A673 (cell line): Measurements from ENCODE around the gene SCRN1.

Experiments
- CTCF ChIP-seq: fragments of 300-800, 200-600 bp; sonication (generic); conservative IDR thresholded peaks from 2 replicates; pipeline ENCODE4 v1.5.1; 2017; ENCODE audit warnings: low read depth, mild to moderate bottlenecking, antibody characterized with exemption, low read length, moderate library complexity, mixed read lengths
- EZH2 ChIP-seq: fragments of 200-600 bp; sonication (generic); IDR thresholded peaks from 2 replicates; pipeline ENCODE4 v1.6.1; 2017; ENCODE audit warnings: borderline replicate concordance, low read depth, mild to moderate bottlenecking, mixed read lengths, antibody characterized with exemption, low read length; ENCODE audit not compliant: poor library complexity, severe bottlenecking

GRCh38 chr7:29977886-29978651, 11.5 kb downstream of the SCRN1 start:
- 0 out of 2 replicates have a peak, but pooled peaks have one; percentile 19 for TF ChIP-seq CTCF
- TF ChIP-seq EZH2 = no peak
